ENCODE measurements around the gene NRIP1.

Gene NRIP1

DNA sequence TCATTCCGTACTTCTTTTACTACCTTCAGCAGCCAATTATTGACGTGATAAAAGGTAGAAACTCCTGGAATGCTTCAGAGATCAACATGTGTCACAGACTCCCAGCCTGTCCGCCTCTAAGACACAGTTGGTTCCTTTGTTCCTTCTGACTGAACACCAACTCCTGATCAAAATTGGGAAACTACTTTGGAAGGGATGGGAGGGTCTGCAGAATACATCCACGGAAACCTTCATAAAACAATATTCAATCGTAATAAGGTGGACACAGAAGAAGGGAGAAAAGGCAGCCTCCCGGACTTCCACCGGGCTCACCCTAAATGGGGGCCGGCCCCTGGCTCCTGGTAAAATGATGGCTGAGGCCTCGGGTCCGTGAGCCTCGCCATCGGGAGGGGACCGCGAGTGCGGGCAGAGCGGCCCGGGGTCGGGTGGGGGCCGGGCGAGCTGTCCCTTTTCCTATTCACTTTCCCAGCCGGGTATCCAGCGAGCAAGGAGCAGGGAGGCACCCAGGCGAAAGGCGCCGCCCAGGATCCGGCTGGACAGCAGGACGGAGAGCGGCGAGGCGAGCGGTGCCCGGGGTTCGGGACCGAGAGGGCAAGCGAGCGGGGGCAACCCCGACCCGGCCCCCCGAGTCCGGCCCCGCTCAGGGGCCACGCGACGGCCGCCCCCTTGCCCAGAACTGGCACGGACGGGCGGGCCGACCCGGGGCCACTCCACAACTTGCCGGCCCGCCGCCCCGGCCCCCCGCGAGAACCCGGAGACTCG lies 805 bp downstream of the NRIP1 start:
- DNase-seq: peak; percentile 23

DNA sequence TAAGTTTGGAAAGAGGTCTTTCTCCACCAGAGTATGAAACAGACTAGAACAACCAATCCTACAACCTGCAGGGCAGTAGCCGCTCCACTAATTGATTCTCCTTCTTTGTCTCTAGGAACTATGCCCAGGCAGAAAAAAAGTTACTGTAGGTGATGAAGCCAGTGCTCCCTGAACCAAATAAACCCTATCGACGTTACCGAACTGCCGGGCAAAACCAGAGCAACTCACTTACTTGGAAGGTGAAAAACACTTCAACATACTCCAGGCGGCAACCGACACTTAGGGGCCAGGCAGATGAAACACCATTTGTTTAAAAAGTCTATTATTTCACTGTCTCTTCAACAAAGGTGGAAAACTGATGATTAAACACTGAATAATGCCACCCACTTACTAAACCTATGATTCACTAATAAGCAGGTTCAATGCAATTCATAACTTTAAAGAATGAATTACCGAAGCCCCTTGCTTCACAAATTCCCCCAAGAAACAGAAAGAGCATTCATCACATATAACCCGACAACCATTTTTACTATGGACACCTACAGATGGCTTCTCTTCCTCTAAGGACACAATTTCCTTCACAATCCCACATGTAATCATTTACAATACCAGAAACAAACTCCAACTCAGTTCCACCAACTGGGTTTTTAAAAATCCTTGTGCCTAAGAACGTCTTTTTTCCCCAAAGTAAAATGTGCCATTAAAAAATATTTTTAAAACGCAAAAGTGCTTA lies 1.6 kb downstream of the NRIP1 start:
- DNase-seq: peak; percentile 49

- DNase-seq: no peak
Measured at GRCh38 chr21:15062606-15062965, 2.2 kb downstream of the NRIP1 start.

DNA sequence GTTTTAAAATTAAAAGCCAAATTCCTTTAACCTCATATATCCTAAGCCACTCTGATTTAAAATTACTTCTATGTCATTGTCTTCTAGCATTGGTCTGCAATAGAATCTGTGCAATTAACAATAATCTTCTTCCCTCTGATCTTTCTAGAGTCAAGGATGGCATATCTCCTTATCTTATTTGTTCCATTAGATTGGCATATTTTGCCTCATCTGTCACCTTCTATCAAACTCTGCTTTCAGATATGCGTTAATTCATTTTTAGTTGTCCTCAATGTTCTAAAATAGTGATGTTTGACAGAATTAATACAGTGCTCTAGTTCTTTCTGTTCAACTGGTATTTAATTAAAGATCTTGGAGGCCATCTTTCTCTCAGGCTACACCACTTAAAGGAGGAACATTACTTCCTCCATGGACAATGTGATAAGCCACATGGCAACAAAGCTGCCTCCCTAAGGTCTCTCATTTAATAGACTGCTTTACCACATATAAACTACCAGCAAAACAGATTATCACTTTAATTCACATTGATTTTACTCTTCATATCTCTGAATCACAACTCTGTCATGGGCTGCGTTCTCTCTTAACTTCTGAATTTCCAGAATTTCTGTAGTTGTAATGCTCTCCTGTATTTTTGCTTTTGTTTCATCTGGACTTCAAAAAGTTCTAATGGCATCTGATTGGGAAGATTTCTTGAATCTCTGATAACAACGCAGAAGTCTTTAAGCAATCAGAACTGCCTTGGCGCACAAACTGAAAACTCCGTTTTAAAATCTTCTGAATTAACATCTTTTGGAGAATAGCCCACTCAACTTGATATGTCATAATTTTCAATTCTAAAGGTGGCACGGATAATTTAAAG lies 2.8 kb downstream of the NRIP1 start:
- no peak for DNase-seq

DNA sequence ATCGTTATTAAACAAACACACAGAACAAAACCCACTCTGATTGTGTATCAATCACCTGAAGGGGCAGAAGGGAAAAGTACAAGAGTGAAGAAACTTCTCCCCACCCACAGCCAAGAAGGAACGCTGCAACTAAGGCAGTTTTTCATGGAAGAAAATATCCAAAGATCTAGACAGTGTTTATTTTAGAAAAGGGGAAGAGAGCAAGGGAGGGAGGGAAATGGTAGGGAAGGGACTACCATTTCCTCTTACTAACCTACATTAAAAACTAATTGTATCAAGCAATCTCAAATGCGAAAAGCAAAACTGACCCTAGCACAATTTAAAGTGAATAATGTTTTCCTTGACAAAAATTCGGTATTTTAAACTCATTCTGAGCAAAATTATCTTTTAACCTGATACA lies 3.5 kb downstream of the NRIP1 start:
- no peak for DNase-seq

DNA sequence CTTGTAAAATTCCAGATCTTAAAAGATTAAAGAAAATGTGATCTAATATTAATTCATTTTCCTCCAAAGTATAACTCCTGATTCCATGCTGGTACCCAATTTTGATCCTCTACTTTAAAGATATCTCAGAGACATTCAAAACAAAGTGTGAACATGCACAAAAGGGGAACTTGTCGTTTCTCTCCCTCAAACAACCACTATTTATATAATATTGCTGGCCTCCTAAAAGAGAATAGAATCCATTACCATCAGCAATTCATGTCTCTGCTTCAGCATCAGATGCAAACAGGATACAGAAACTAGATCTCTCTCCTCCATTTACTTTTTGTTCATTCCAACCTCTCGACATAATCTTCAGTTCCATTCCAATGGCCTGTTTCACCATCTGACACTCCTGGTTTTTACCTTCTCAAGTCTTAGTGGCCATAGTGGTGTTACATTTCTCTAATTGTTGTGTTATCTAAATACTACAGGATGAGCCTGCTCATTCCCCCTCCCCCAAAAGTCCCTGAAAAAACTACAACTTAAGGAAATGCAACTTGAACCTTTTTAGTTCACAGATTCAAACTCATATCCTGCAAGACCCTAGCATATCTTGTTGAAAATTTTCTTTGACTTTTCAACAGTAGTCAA lies 4.1 kb downstream of the NRIP1 start:
- no peak for DNase-seq

- DNase-seq: no peak
Measured at GRCh38 chr21:15059397-15059796, 5.4 kb downstream of the NRIP1 start.

GRCh38 chr21:15058854-15059263 lies 5.9 kb downstream of the NRIP1 start:
- no peak for DNase-seq

GRCh38 chr21:15057285-15057684 lies 7.5 kb downstream of the NRIP1 start:
- DNase-seq: no peak

GRCh38 chr21:15054606-15055239 lies 10.1 kb downstream of the NRIP1 start:
- no peak for DNase-seq

- no peak for DNase-seq
Measured at GRCh38 chr21:15054089-15054488, 10.7 kb downstream of the NRIP1 start.

DNA sequence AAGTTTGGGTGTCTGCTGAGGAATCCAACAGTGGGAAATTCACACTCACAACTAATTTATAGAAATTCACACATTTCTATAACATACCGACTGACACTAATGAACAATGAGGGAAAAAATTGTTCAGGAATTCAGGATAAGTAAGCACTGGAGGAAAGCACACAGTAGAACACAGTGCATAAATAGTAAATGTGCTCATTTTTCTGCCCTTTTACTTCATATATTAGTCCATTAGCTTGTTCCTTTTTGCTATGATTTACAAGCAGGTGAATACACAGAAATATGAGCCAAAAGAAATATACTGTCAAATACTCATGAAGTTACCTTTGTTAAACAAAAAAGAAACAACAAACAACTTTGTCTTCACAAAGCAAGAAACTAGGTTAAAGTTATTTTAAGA lies 11.3 kb downstream of the NRIP1 start:
- DNase-seq: no peak

GRCh38 chr21:15052459-15052763 lies 12.4 kb downstream of the NRIP1 start:
- no peak for DNase-seq

- no peak for DNase-seq
Measured at GRCh38 chr21:15051644-15052458, 12.9 kb downstream of the NRIP1 start.

- no peak for DNase-seq
Measured at GRCh38 chr21:15050568-15051377, 14.0 kb downstream of the NRIP1 start.

DNA sequence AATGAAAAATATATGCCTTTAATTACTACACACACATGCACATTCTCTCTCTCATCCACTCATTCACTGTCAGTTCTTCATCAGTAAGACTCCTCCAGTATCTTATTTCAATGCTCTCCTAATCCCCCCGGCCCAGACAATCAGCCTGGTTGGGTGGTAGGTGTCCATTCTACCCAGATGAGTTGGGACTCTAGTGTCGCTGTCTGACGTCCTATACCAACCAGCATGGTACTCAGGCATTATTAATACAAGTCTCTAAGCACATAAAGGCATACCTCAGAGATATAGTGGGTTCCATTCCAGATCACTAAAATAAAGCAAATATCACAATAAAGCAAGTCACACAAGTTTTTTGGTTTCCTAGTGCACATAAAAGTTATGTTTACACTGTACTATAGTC lies 19.8 kb downstream of the NRIP1 start:
- no peak for DNase-seq

- no peak for DNase-seq
Measured at GRCh38 chr21:15042531-15042930, 22.3 kb downstream of the NRIP1 start.

GRCh38 chr21:15039607-15040299 lies 25.0 kb downstream of the NRIP1 start:
- no peak for DNase-seq

- DNase-seq: no peak
Measured at GRCh38 chr21:15037900-15038293, 26.9 kb downstream of the NRIP1 start.
